Omental fat pad (tissue), 4 donors: ENCODE measurements around the gene NTN1. TPM values are rescaled to one million over a fixed set of nuclear protein-coding genes. Genes with fewer than 3 reads are reported as not detected.

ENCODE experiments used
- ATAC-seq: fragments of 150-250 bp; one replicate; pipeline ENCODE4 v1.9.1; 2016; ENCODE audit warnings: mild to moderate bottlenecking, moderate library complexity; ENCODE audit not compliant: low FRiP score
- DNase-seq: peaks from one replicate; pipeline ENCODE4 v3.0.0-alpha.2; 2019; ENCODE audit warnings: low spot score
- CTCF ChIP-seq, 3 donors: fragments of 450-650 bp; IDR thresholded peaks; one replicate each; pipeline ENCODE4 v1.5.1; 2016 to 2017; ENCODE audit warnings: antibody characterized with exemption in 3 of 3, mild to moderate bottlenecking in 3 of 3, moderate library complexity in 2 of 3
- total RNA-seq, 4 donors: library from RNA; depleted of rRNA; stranded (reverse); fragments of >200 nt; gene quantifications; one replicate each; pipeline ENCODE4 v1.1.0, GENCODE V29; 2016

The NTN1 gene
- total RNA-seq, 4 donors from 2014 or later = 0.69 to 7.3 (median 2.5) TPM

GRCh38 chr17:9007052-9007714, 14.1 kb upstream of the NTN1 start:
- ATAC-seq (no peak), DNase-seq (no peak)
- TF ChIP-seq CTCF (IDR thresholded peaks at IDR 0.05) = no peak

- ATAC-seq (no peak), DNase-seq (no peak)
- TF ChIP-seq CTCF (IDR thresholded peaks at IDR 0.05) = no peak
These were observed 12.2 kb upstream of the NTN1 start for GRCh38 chr17:9009096-9009495.

GRCh38 chr17:9009737-9010136, 11.6 kb upstream of the NTN1 start:
- ATAC-seq = no peak
- DNase-seq = no peak
- no peak for TF ChIP-seq CTCF (IDR thresholded peaks at IDR 0.05)

- ATAC-seq = no peak
- no peak for TF ChIP-seq CTCF (IDR thresholded peaks at IDR 0.05)
- no peak for DNase-seq
These were observed 10.3 kb upstream of the NTN1 start for GRCh38 chr17:9011001-9011400.

- no peak for ATAC-seq
- DNase-seq = no peak
- no peak for TF ChIP-seq CTCF (IDR thresholded peaks at IDR 0.05)
These were observed 4.3 kb upstream of the NTN1 start for GRCh38 chr17:9016941-9017552.

- DNase-seq = no peak
- no peak for TF ChIP-seq CTCF (IDR thresholded peaks at IDR 0.05)
- no peak for ATAC-seq
These were observed 2.6 kb upstream of the NTN1 start for GRCh38 chr17:9018726-9019125.
